ENCODE measurements around the gene FARP2.
"Not testable (repeated sequence)": the region's sequence is repeated elsewhere in the genome, so short reads cannot be mapped to it uniquely, and the experiment has no call there.

The FARP2 gene

GRCh38 chr2:241491549-241492173, 135.6 kb downstream of the FARP2 start:
- DNase-seq: no peak

DNA sequence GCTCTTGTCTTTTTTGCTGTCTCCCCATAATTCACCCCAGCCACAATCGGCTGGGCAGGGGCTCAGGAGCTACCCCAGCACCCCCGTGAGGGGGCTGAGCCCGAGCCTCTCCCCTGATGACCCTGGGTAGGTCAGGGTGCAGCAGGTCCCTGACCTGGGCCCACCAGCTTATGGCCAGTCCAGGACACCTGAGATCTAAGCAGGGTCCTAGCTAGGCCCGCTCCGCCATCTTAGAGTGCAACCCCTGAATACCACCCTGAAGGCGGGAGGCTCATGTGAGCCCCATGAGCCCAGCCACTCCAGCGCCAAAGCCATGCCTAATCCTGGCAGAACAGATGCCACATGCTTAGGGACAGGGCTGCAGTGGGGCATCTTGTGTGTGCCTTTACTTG, 136.1 kb downstream of the FARP2 start:
- no peak for DNase-seq

- no peak for DNase-seq
These were observed 137.0 kb downstream of the FARP2 start for GRCh38 chr2:241493092-241493491.

GRCh38 chr2:241494311-241494908, 138.3 kb downstream of the FARP2 start:
- DNase-seq: no peak

DNA sequence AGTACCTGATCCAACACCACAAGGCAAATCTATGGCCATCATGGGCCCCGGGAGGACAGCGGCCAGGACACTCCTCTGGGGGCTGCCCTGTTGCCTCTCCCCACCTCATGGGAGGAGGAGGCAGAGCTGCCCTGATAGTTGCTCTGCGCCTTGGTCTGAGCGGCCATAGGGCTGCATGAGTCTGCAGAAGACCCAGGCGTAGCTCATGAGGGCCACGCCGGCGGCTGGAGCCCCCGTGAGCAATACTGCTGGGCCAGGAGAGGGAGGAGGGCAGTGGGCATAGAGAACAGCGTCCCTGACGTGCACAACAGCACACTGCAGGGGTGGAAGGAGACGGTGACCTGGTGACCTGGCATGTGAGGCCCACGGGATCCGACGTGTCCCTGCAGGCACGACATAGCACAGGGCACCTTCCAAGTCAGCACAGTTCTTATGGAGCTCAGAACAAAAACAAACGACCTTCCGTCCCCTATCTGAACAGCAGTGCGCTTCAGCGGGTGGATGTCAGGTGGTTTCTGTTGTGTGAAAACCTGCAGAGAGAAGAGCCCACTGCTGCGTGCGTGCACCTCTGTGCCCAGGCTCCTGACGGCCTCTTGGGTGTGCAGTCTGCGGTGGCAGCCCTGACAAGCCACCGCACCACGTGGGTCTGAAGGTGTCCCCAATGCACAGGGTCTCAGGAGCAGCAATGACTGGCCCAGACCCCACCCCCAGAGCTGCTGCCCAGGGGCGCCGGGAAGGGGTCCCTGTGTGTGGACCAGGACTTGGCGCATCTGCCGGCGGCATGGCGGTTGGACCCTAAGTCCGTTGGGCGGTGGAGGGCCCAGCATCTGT, 139.3 kb downstream of the FARP2 start:
- DNase-seq: no peak

GRCh38 chr2:241496003-241496707, 140.1 kb downstream of the FARP2 start:
- no peak for DNase-seq

DNA sequence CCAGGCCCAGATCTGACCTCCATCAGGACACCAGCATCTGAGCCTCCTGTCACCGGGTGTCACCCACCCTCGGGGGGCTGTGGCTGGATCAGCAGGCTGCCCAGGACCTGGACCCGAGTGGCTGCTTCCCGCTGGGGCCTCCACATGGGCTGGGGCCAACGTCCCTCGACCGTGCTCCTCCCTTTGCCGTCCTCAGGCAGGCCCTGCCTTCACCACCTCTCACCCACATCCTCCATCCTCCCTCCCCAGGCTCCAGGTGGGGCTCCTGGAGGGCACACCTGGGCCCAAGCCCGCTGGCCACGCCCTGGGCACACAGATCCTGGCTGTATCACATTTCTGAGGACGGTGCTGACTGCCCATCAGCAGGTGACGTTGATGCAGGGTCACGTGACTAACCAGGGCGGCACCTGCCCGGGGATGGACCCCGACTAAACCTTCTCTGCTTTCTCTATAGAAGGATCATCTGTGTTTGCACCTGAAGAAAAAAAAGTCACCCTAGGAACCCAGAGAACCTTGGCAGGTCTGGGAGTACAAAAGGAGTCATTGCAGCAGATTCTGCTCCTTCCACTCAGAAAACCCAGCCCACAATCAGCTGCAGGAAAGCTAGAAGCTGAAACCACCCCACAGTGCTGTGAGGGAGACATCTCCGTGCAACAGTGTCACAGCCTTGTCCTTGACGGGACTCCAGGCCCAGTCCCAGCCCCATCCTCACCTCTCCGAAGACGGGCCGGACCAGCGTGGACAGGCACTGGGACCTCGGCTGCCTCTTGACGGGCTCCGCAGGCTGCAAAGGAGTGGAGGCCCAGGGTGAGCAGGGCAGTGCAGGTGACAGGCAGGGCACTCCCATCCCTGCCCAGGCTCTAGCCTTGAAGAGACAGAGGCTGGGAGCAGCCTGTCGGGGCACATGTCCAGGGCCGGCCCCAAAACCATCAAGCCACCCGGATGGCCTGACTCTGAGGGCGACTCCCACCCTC, 141.1 kb downstream of the FARP2 start:
- DNase-seq: no peak

DNA sequence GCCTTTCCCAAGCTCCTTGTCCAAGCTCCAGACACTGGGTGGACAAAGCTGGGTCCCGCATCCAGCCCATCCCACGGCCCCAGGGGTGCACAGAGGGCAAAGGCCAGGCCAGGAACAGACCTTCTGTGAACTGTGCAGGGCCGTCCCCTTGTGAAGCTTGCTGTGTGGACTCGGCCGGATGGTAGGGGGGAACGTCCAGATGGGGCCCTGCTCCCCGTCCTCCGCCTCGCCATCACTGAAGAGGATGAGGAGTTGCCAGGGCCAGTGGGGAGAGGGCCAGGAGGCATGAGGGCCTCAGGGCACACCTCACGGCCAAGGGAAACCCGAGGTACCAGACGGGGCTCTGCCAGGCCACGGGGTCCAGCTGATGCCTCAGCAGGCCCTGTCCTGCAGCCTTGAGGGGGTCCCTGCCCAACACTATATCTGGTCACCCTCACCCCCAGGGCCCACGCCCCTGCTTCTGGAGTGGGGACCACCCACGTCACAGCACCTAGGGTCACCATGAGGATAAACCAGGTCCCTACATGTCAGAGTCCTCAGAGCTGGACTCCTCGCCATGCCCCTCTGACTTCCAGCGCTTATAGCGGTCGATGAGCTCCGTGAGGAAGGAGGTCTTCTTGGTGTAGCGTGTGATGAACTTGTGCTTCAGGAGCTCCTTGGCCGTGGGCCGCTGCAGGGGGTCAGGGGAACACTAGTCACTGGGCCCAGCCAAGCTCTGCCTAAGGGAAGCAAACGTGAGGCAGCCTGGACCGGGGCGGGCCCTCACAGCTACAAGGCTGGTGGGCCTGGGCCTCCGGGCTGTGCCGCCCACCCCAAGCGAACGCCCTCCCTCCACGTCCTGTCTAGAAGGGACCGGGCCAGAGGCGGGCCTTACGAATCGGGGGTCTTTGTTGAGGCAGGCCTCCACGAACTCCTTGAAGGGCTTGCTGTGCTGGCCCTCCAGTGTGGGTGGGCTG, 142.3 kb downstream of the FARP2 start:
- no peak for DNase-seq

- no peak for DNase-seq
These were observed 143.3 kb downstream of the FARP2 start for GRCh38 chr2:241499146-241499965.

DNA sequence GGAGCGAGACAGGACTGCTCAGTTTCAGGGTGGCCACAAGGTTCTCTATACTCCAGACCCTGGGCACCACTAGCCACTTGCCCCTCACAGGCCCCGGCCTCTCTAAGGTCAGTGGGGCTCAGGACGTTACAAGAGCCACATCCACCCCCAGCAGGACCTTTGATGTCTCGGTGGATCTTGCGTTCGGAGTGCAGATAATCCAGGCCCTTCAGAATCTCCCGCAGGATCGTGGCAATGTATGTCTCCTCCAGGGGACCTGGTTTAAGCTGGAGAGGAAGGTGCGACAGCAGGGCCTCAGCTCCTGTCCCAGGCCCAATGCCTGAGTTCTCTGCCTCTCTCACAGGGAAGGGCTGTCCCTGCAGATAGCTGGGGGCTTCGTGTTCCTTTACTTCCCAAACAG, 143.9 kb downstream of the FARP2 start:
- DNase-seq: no peak

DNA sequence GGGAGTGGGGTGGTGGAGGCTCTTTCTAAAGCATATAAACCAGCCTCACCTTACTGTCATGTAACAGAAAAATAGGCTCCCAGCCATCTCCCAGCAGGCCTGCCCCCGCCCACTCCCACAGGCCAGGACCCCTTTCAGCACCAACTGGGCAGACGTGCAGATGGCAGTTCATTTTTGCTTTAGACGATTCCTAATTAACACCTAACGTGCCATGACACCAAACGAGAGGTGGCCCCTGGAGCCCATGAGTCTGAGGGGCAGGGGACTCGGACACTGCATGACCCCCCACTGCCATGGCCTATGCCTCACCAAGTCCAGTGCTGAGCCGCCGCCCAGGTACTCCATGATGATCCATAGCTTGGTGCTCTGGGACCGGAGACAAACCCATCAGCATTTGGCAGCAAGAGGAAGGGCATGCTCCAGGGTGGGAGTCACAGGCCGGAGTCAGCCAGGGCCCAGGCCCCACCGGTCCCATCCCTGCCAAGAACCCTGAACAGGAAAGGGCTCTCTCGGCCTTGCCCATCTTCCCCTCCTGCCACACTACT, 144.4 kb downstream of the FARP2 start:
- DNase-seq: no peak

DNA sequence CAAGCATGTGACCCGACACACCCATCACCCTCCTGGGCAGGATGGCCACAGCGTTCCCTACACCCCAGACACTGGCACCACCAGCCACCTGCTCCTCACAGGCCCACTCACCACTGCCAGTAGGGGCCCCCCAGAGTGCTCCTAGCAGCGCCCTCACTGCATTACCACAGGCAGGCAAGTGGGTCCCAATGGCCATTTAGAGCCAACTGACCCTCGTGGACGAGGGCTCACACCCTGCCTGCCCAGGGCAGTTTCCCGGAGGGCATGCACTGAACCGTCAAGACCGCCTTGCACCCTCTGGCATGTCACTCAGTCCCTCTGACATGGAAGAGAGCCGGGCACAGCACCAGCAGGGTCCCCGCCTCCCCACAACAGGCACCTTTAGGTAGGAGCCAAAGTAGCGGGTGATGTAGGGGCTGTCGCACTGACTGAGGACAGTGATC, 145.0 kb downstream of the FARP2 start:
- DNase-seq: no peak

DNA sequence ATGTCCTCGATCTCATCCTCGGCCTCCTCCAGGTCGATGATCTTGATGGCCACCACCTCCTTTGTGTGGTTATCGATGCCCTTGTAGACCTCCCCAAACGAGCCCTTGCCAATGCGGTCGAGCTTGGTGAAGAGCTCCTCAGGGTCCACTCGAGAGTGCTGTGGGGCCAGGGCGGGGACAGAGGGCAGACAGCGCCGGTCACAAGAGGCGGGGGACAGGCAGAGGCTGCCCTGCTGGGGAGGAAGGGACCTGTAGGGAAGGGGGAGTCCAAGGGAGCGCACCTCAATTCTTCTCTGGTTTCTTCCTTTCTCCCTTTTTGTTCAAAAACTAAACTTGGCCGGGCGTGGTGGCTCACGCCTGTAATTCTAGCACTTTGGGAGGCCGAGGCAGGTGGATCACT, 145.5 kb downstream of the FARP2 start:
- DNase-seq: no peak

DNA sequence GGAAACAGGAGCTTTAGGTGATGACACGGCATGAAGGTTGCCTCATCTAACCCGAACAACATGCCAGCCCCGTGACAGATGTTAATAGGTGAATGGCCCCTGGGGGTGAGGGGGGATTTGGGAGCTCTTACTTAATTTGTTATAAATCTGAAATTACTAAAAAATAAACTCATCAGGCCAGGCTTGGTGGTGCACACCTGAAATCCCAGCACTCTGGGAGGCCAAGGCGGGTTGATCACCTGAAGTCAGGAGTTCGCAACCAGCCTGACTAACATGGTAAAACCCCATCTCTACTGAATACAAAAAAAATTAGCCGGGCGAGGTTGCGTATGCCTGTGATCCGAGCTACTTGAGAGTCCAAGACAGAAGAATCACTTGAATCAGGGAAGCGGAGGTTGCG, 146.2 kb downstream of the FARP2 start:
- no peak for DNase-seq

- DNase-seq: no peak
These were observed 147.8 kb downstream of the FARP2 start for GRCh38 chr2:241503776-241504392.

- peak; percentile 21 for DNase-seq
These were observed 149.1 kb downstream of the FARP2 start for GRCh38 chr2:241505086-241505780.

- DNase-seq: peak; percentile 61
These were observed 149.7 kb downstream of the FARP2 start for GRCh38 chr2:241505781-241506201.

DNA sequence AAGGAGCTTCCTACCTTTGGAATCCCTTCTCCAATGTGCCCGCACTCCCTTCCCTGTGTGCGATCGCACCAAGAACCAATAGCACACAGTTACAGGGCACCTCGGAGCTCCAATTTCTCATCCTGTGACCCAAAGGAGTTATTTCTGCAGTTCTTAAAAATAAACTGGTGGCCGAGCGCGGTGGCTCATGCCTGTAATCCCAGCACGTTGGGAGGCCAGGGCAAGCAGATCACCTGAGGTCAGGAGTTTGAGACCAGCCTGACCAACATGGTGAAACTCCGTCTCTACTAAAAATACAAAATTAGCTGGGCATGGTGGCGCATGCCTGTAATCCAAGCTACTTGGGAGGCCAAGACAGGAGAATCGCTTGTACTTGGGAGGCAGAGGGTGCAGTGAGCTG, 150.2 kb downstream of the FARP2 start:
- DNase-seq: not testable (repeated sequence)
